Measurements from ENCODE around the gene WLS.

GRCh38 chr1:68254667-68255226 is 22.4 kb upstream of the WLS start:
- TF ChIP-seq CTCF (IDR thresholded peaks at IDR 0.05): no peak
- no peak for TF ChIP-seq ZFX (IDR thresholded peaks at IDR 0.05; ENCODE audit: borderline replicate concordance)

All from 22Rv1 (cell line).